ENCODE measurements around the gene LMLN.

DNA sequence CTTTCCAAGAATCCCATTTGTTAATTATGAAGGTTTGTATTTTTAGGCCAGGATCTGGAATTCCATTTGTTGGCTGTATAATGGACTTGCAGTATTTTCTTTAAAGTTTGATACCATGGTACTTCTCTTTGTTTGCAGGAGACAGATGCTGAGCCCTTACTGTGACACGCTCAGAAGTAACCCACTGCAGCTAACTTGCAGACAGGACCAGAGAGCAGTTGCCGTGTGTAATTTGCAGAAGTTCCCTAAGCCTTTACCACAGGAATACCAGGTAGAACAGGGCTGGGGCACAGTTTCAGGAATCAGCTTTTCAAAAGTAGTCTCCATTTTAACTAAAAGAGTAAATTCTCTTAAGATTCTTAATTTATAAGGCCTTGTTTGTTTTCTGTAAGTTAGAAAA is 59.1 kb downstream of the LMLN start:
- TF ChIP-seq POLR2A (IDR thresholded peaks at IDR 0.05), result no peak
- TF ChIP-seq, protein P1, sequence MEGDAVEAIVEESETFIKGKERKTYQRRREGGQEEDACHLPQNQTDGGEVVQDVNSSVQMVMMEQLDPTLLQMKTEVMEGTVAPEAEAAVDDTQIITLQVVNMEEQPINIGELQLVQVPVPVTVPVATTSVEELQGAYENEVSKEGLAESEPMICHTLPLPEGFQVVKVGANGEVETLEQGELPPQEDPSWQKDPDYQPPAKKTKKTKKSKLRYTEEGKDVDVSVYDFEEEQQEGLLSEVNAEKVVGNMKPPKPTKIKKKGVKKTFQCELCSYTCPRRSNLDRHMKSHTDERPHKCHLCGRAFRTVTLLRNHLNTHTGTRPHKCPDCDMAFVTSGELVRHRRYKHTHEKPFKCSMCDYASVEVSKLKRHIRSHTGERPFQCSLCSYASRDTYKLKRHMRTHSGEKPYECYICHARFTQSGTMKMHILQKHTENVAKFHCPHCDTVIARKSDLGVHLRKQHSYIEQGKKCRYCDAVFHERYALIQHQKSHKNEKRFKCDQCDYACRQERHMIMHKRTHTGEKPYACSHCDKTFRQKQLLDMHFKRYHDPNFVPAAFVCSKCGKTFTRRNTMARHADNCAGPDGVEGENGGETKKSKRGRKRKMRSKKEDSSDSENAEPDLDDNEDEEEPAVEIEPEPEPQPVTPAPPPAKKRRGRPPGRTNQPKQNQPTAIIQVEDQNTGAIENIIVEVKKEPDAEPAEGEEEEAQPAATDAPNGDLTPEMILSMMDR (IDR thresholded peaks at IDR 0.05), result no peak
